GM15510 (cell line): ENCODE data around the gene GRK5.

Experiments used
- POLR2A ChIP-seq: IDR thresholded peaks from 3 replicates; pipeline ENCODE4 v1.6.1; 2011; ENCODE audit warnings: borderline replicate concordance; ENCODE audit not compliant: insufficient read length; ENCODE audit errors: extremely low read depth

GRK5 gene

DNA sequence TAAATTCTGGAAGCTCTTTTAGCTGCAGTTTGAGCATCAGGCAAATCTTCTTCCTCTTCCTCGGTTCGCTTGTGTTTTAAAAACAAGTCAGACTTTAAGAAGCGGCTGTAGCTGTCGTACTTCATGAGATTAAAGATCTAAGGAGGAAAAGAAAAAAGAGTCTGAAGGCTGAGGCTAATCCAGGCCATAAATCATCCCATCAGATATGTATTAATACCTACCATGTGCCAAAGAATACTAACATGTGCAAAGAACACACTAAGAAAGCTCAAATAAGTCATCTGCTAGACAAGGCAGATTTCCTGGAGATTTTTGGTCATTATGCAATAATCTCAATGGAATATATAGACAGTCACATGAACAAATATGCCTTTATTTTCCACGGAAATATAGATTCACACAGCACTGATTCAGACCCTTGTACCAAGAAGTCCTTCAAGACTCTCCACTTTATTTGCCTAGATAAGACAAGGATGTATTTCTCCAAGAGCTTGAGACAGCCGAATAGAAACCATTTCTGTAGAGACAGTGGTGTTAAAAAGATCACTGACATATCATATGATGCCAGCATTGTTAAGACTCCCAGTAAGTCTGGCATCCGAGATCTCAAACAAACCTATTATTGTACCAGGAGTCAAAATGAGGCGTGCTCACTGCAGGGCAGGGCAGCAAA, 292.9 kb downstream of the GRK5 start:
- TF ChIP-seq POLR2A: no peak

DNA sequence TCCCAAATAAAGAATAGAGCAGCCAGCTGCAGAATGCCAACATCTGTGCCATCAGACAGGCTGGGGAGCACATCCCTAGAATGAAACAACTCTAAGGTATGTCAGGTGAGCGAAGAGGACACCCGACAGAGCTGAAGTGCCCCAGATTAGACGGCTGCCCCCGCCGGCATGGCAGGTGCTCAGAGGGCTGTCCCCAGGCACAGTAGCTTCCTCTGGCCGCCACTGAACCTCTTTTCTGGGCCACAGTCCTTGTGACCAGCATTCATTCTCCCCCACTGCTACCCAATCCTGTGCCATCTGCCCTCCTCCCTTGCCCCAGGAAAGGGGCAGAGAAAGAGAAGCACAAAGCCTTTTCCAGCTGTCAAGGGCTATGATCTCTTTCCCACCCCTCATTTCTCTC, 293.4 kb downstream of the GRK5 start:
- no peak for TF ChIP-seq POLR2A

DNA sequence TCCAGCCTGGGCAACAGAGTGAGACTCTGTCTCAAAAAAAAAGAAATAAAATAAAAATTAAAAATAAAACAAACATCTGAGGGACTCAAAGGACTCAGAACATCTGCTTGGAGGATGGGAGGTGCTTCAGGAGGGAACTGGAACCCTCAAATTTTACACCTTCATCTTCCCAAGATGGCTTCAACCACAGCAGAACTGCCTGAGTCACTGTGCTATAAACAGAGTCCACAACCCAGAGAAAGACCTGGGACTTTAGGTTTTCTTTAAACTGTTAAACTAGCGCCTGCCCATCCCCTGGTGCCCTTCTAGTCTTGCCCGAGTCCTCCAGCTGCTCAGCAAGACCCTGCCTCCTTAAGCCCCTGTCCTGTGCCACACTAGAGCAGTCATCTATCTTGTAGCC, 294.3 kb downstream of the GRK5 start:
- no peak for TF ChIP-seq POLR2A

DNA sequence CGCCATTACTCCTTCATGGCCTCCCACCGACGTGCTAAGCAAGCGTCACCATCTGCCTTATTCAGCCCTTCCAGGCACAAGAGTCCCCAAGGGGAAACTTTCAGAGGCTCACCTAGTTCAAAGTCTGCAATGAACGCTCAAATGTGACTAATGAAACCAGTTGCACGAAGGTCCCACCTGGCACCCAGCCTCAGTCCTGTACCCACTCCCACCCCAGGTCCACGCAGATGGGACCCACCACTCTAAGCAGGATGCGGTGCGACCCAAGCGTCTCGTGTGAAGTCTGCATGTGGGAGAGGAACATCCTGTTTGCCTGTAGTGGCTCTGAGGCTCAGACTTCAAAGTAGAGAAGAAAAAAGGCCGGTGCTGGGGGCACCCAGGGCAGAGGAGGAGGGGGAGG, 294.8 kb downstream of the GRK5 start:
- no peak for TF ChIP-seq POLR2A

DNA sequence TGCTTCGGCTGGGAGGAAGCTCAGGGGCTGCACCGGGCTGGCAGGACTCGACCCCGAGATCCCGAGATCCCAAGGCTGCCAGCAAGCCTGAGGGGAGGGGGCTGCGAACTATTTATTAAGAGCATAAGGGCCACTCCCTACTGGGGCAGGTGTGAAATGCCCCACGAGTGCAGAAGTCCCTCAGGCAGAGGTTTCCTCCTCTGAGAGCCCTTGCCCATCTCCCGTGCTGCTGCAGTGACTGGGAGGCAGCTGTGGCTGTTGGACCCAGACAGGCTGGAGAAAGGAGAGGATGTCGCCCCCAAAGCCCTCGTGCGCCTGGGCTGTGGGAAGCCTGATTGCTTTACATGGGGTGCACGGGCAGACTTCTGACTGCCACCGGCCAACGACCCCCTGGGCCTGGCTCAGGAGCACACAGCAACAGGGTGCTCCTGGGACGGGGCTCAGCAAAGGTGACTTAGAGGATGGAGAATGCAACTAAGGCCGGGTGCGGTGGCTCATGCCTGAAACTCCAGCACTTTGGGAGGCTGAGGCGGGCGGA, 295.3 kb downstream of the GRK5 start:
- no peak for TF ChIP-seq POLR2A

DNA sequence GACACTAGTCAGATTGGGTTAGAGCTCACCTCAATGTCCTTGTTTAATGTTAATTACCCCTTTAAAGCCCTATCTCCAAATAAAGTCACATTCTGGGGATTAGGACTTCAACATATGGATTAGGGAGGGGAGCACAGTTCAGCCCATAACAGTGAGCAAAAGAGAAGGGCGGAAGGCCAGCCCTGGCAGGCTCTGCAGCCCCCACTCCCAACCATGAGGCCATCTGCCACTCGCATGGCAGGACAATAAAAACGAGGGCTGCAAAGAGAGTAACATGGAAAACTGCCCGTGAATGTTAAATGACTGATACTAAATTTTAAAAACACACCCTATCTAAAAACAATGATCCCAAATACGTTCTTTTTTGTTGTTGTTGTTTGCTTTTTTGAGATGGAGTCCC, 296.4 kb downstream of the GRK5 start:
- TF ChIP-seq POLR2A: no peak

DNA sequence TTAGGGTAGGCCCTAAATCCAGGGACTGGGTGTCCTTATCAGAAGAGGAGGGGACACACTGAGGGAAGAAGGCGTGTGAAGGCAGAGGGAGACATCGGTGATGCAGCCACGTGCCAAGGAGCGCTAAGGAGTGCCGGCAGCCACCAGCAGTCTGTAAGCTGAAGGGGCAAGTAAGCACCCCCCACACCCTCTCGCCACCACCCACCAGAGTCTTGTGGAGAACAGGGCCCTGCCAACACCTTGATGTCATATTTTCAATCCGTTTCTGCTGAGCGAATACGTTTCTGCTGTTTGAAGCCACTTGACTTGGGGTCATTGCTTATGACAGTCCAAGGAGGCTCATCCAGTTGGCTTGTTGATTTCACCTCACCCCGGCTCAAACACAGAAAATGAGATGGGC, 297.3 kb downstream of the GRK5 start:
- no peak for TF ChIP-seq POLR2A

DNA sequence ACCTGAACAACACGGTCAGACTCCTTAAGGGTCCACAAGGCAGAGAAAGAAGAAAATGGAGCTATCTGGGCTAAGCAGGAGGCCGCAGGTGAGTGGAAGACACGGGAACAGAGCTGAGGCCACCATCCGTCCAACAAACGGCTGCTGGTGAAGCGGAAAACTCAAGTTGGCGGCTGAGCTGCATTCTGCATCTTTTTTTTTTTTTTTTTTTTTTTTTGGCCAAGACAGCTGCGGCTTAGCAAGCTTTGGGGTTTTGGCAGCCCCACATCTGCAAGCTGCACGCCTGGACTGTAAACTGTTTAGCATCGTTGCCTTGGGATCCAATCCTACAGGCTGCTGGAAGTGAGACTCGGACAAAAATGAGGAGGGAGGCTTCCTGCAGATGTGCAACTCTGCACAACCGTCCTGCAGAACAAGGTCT, 297.8 kb downstream of the GRK5 start:
- TF ChIP-seq POLR2A: no peak
